ENCODE results near the gene B3GALT4. TPM values are rescaled to one million over a fixed set of nuclear protein-coding genes. Genes with fewer than 3 reads are reported as not detected.
A peak's percentile ranks its signal among the peaks of the same experiment; 100 is the strongest.

B3GALT4 gene, protein sequence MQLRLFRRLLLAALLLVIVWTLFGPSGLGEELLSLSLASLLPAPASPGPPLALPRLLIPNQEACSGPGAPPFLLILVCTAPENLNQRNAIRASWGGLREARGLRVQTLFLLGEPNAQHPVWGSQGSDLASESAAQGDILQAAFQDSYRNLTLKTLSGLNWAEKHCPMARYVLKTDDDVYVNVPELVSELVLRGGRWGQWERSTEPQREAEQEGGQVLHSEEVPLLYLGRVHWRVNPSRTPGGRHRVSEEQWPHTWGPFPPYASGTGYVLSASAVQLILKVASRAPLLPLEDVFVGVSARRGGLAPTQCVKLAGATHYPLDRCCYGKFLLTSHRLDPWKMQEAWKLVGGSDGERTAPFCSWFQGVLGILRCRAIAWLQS
- total RNA-seq (2014; rRNA removed; shearing (Covaris generic)) = 0.16 TPM in 1 of 2 replicates, not detected in the other

DNA sequence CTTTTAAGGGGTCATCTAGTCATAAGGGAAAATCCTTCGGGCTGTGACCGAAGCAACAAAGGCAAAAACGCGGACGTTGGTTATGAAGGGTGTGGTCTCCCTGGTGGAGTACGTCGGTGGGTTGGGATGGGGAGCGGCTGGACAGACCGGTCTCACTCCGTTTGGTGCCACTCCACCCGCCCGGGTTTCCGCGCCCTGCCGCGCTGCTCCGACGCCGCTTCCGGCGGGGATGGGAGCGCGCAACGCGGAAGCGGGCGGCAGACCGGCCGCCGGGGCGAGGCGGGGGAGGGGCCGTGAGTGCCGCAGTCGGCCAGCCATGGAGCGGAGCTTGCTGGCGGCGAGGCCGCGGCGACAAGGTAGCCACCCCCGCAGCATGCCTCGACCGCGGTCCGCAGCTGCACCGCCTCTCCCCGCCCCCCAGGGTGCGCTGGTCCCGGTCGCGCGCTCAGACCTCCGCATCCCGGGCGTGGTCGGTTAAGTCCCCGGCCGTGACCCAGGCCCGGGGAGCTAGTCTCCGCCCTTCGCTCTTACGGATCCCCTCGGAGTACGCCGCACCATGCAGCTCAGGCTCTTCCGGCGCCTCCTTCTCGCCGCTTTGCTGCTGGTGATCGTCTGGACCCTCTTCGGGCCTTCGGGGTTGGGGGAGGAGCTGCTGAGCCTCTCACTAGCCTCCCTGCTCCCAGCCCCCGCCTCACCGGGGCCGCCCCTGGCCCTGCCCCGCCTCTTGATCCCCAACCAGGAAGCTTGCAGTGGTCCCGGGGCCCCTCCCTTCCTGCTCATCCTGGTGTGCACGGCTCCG is at the start of gene B3GALT4:
B3GALT4 (plus strand) TSS at position 260 of the 799 bp plus-strand sequence; CDS start at position 557, 297 bp downstream.
- Histone ChIP-seq H3K36me3 (peaks cover 99% of the 10 kb centered on the region), H3K9me3 (replicated peaks) (no peaks in the 10 kb centered on the region), H3K27ac (no peak within 1 kb of the TSS), H3K27me3 (replicated peaks) (no peaks in the 10 kb centered on the region), H3K4me3 (no peak within 1 kb of the TSS), H3K4me1 (replicated peaks) (peaks cover 20% of the 10 kb centered on the region)
- DNase-seq (ENCODE audit: low read depth in 1 of 2, low spot score in 2 of 2) = no peak

DNA sequence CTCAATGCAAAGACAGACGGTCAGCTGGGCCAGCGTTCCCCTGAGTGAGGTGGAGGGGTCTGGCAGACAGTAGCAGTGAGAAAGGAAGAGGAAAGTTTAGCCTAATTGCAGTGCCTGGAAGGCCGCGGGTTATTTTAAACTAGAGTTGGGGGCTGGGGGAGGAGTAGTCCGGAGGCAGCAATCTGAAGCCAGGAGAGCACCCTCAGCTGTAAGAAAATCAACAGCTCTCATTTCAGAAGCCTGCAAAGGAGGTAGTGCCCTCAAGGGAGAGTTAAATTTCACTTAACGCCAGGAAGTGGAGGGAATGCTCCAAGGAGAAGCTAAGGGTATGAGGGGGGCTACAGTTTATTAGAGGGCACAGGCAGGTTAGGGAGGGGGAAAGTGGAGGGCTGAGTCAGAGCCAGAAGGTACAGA is 41.7 kb upstream of the B3GALT4 start:
- H3K4me1 ChIP-seq (replicated peaks) = no peaks in the 10 kb centered on the region

DNA sequence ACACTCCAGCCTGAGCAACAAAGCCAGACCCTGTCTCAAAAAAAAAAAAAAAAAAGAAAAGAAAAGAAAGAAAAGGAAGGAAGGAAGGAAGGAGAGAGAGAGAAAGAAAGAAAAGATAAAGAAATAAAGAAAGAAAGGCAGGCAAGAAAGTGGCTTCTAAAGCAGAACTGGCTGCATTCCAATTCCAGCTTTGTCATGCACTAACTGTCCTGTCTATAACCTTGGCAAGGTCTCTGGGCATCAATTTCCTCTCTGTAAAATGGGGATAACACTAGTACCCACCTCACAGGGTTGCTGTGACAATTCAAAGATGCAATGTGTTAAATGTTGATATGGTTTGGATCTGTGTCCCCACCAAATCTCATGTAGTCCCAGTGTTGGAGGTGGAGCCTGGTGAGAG is 40.6 kb upstream of the B3GALT4 start:
- Histone ChIP-seq H3K27me3 (replicated peaks) (peaks cover 24% of the 10 kb centered on the region), H3K4me1 (replicated peaks) (no peaks in the 10 kb centered on the region), H3K4me3 (no peak overlapping the region)

More for the DNA sequence above, 41.7 kb upstream of the B3GALT4 start:
- H3K4me3 ChIP-seq = no peak overlapping the region
- no peak for DNase-seq (ENCODE audit: low read depth in 1 of 2, low spot score in 2 of 2)
- H3K9me3 ChIP-seq (replicated peaks) = no peaks in the 10 kb centered on the region
- no peak overlapping the region for H3K27ac ChIP-seq
- H3K36me3 ChIP-seq = no peaks in the 10 kb centered on the region
- H3K27me3 ChIP-seq (replicated peaks) = peaks cover 32% of the 10 kb centered on the region

DNA sequence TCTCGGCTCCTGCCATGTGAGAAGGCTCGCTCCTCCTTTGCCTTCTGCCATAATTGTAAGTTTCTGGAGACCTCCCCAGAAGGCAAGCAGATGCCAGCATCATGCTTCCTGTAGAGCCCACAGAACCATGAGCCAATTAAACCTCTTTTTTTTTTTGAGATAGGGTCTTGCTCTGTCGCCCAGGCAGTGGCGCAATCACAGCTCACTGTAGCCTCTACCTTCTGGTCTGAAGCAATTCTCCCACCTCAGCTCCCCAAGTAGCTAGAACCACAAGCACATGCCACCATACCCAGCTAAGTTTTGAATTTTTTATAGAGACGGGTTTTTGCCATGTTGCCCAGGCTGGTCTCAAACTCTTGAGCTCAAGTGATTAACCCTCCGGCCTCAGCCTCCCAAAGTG is 40.1 kb upstream of the B3GALT4 start:
- H3K4me3 ChIP-seq = no peak overlapping the region
- H3K9me3 ChIP-seq (replicated peaks) = no peaks in the 10 kb centered on the region
- no peak for DNase-seq (ENCODE audit: low read depth in 1 of 2, low spot score in 2 of 2)
- no peaks in the 10 kb centered on the region for H3K36me3 ChIP-seq
- H3K27ac ChIP-seq = no peak overlapping the region
- H3K4me1 ChIP-seq (replicated peaks) = no peaks in the 10 kb centered on the region
- peaks cover 22% of the 10 kb centered on the region for H3K27me3 ChIP-seq (replicated peaks)

More for the DNA sequence above, 40.6 kb upstream of the B3GALT4 start:
- no peaks in the 10 kb centered on the region for H3K9me3 ChIP-seq (replicated peaks)
- H3K36me3 ChIP-seq = no peaks in the 10 kb centered on the region
- DNase-seq (ENCODE audit: low read depth in 1 of 2, low spot score in 2 of 2) = no peak
- H3K27ac ChIP-seq = no peak overlapping the region

DNA sequence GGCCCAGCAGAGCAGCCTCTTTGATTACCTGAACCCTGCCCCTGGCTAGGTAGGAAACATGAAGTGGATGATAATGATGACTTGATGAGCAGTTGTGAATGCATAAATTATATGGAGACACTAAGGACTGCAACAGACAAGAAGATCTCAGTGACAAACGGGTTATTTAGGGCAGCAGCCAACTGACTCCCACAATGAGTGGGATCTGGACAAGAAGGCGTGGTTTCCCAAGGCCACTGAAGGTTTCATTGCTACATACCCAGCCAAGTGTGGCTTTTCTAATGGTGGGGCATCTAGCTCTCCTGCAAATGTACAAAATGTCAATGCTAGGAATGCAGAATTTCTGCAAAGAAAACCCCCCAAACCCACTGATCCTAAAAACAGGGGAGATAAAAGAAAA is 39.2 kb upstream of the B3GALT4 start:
- Histone ChIP-seq H3K27ac (no peak overlapping the region), H3K27me3 (replicated peaks) (peaks cover 30% of the 10 kb centered on the region), H3K4me1 (replicated peaks) (no peaks in the 10 kb centered on the region), H3K36me3 (no peaks in the 10 kb centered on the region), H3K4me3 (no peak overlapping the region), H3K9me3 (replicated peaks) (no peaks in the 10 kb centered on the region)
- no peak for DNase-seq (ENCODE audit: low read depth in 1 of 2, low spot score in 2 of 2)

DNA sequence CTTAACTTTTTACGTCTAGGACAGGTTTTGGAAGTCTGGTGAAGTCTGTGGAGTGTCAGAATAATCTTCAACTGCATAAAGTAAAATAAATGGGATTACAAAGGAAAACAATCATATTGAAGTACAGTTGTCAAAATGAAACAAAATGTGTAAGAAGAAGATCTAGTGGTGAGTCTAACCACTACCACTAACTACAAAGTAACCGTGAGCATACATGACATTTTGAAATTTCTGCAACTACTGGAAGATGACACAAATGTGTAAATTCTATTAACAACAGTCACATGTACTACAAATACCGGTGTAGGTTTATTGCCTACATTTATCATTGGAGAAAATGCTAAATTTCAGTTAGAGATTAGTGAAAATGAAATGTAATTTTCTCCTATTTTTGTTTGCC is 35.0 kb upstream of the B3GALT4 start:
- no peak overlapping the region for H3K27ac ChIP-seq
- H3K9me3 ChIP-seq (replicated peaks) = no peaks in the 10 kb centered on the region
- no peaks in the 10 kb centered on the region for H3K36me3 ChIP-seq
- no peak overlapping the region for H3K4me3 ChIP-seq
- DNase-seq (ENCODE audit: low read depth in 1 of 2, low spot score in 2 of 2) = no peak
- no peaks in the 10 kb centered on the region for H3K4me1 ChIP-seq (replicated peaks)
- peaks cover 23% of the 10 kb centered on the region for H3K27me3 ChIP-seq (replicated peaks)

DNA sequence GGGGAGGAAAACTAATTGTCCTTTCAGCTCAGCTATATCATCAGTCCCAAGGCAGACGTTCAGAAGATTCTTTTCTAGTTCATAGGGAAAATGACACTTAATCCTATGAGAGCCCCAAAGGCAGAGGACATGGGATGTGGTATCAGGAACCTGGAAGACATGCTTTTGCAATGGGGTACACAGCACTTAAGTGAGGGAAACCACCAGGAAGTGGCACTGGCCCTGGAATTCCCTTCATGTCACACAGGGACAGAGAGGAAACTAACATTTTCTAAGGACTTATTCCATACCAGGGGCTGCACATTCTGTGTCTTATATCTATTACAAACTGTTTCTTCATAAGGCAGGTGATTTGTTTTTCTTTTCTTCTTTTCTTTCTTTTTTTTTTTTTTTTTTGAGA is 33.4 kb upstream of the B3GALT4 start:
- H3K4me1 ChIP-seq (replicated peaks) = peaks cover 7% of the 10 kb centered on the region
- H3K9me3 ChIP-seq (replicated peaks) = no peaks in the 10 kb centered on the region
- no peak overlapping the region for H3K4me3 ChIP-seq

DNA sequence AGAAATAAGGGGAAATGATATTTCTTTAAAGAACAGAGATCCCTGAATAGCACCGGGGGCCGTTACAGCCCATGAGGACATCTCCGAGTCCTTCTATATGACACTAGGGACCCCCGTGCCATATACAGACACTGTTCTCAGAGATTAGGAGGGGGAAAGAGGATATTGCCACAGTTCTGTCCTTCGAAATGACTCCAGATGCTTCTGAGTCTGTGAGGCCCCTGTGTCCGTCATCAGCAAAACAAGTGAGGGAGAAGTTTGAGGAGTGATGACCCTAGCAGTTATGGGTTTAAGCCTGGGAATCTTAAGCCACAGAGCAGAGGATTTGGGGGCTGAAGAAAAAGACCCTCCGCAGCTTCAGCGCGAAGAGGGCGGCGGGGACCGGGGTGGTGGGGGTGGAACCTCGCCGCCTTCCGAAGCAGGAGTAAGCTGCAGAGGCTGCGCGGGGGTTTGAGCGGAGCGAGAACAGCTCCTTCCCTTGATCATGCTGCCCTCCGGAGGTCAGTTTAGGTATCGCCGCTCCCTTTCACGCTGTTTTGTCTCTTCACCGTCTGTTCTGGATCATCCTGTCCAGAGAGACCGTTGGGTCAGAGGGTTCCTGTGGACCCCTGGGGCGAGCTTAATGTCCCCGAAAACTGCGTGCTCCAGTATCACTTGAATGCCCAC is 28.8 kb upstream of the B3GALT4 start:
- Histone ChIP-seq H3K4me3 (peak overlapping the region; percentile 40), H3K36me3 (peaks cover 13% of the 10 kb centered on the region; the same call in 1 of the 2 replicates), H3K9me3 (replicated peaks) (no peaks in the 10 kb centered on the region), H3K27ac (peak overlapping the region; percentile 30), H3K27me3 (replicated peaks) (0 out of 2 replicates have a peak, but pooled peaks cover 2% of the 10 kb centered on the region), H3K4me1 (replicated peaks) (peaks cover 26% of the 10 kb centered on the region)
- DNase-seq (ENCODE audit: low read depth in 1 of 2, low spot score in 2 of 2) = peak; percentile 85 to 89

More for the DNA sequence above, 33.4 kb upstream of the B3GALT4 start:
- H3K36me3 ChIP-seq = no peaks in the 10 kb centered on the region
- peaks cover 23% of the 10 kb centered on the region for H3K27me3 ChIP-seq (replicated peaks)
- H3K27ac ChIP-seq = no peak overlapping the region
- no peak for DNase-seq (ENCODE audit: low read depth in 1 of 2, low spot score in 2 of 2)

DNA sequence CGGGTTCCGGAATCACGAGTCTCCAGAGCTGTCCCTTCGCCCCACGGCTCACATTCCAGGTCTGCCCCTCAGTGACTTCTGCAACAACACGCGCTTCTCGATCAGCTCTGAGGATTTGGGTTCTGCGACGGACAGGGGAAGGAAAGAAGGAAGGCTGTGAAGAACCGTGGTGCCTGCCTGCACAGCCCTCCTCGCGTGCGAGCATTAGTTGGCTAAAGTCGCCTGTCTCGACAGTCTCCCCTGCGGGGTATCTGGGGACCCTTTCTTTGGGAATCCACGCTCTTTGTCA is 28.3 kb upstream of the B3GALT4 start:
- Histone ChIP-seq H3K9me3 (replicated peaks) (no peaks in the 10 kb centered on the region), H3K4me1 (replicated peaks) (peaks cover 26% of the 10 kb centered on the region), H3K27ac (peak overlapping the region; percentile 30), H3K36me3 (peaks cover 13% of the 10 kb centered on the region; the same call in 1 of the 2 replicates), H3K4me3 (peak overlapping the region; percentile 40), H3K27me3 (replicated peaks) (no peaks in the 10 kb centered on the region)
- peak in 1 of 2 experiments; percentile 50 for DNase-seq (ENCODE audit: low read depth in 1 of 2, low spot score in 2 of 2)

DNA sequence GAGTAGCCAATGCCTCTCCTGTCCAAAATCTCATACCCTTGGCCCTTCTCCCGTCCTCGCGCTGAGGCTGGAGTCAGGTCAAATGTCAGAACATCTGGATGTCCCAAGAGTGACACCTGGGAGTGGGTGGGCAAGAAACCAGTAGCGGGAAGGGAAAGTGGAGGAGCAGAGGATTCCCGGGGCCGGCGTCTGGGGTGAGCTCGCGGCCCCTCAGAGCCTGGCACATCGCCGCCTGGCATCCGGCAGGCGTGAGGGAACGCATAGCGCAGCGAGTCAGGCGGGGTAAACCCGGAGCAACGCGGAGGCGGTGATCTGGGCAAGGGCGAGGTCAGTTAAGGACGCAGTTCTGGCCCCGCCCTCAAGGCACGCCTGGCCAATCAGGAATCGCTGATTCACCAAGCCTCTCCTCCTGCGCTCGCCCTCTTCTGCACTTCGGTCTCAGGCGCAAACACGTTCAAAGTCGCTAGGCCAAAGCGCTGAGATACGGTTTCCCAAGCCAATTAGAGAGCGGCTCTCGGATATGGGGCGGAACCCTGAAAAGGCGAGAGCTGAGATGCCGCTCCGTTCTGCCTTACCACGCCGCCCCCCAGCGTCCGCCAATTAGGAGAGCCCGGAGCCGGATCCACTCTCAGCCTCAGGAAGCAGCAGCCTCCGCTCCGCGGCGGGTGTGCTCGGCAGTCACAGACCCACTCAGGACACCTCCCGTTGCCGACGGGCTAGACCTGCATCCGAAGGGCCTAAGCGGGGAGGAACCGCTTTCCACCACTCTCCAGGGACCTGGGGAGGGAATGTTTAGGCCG is 27.8 kb upstream of the B3GALT4 start:
- Histone ChIP-seq H3K4me3 (peak overlapping the region; percentile 40), H3K4me1 (replicated peaks) (peaks cover 26% of the 10 kb centered on the region), H3K36me3 (peaks cover 13% of the 10 kb centered on the region; the same call in 1 of the 2 replicates), H3K27me3 (replicated peaks) (no peaks in the 10 kb centered on the region), H3K27ac (peak overlapping the region; percentile 50), H3K9me3 (replicated peaks) (no peaks in the 10 kb centered on the region)
- DNase-seq (ENCODE audit: low read depth in 1 of 2, low spot score in 2 of 2) = peak; percentile 98

DNA sequence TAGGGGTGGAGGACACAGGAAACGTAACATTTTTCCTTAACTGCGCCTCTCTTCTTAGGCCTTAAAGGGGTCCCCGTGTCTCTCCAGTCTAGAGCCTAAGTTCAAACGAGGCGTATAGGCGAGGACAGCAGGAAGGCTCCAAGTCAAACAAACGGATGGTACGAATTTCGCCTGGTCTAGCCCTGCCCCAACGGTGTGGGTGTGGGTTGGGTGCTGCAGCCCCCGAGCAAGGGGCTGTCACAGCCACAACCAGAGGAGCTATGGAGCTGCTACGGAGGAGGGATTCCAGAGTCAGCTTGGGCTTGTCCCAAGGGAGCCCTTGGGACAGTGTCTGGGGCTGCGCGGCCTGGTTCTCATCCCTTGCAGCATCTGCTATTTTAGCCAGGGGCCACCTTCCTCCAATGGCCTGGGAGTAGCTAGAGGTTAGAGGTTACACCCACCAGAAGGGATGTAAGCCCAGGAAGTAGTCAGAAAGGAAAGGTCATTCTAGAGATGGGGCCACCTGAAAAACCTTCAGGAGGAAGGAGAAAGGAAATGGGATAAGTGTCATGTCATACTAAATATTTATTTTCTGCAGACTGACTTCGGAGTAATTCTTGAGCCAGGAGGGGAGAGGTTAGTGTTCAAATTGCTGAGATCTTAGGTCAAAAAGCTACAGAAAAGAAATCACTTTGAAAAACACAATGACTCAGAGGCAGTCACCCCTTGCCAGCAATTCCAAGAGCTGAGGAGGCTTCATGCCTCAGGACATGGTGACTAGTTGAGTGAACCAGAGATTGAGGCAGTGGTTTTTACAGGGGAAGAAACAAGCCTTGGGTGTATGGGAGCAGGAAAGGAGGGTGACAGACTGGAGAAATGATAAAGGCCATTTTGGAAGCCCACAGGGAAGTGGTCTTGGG is 26.9 kb upstream of the B3GALT4 start:
- H3K27ac ChIP-seq = peak overlapping the region; percentile 50
- peaks cover 13% of the 10 kb centered on the region; the same call in 1 of the 2 replicates for H3K36me3 ChIP-seq
- H3K4me3 ChIP-seq = peak overlapping the region; percentile 40
- DNase-seq (ENCODE audit: low read depth in 1 of 2, low spot score in 2 of 2) = peak; percentile 52 to 55
- no peaks in the 10 kb centered on the region for H3K9me3 ChIP-seq (replicated peaks)
- no peaks in the 10 kb centered on the region for H3K27me3 ChIP-seq (replicated peaks)
- peaks cover 26% of the 10 kb centered on the region for H3K4me1 ChIP-seq (replicated peaks)

DNA sequence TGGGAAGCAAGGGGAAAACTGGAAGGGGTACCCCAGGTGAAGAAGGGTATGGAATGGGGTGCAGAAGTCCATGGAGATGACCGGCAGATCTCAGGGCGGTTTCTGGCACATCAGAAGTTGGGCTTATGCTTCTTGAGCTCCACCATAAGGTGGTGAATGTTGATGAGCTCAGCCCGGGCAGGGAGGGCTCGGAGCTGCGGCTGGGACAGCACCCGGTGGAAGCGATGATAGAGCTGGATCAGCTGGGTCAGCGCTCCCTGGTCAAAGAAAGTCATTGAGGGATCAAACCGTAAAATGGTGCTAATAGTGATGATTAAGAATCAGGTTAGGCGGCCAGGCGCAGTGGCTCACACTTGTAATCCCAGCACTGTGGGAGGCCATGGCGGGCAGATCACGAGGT is 26.2 kb upstream of the B3GALT4 start:
- DNase-seq (ENCODE audit: low read depth in 1 of 2, low spot score in 2 of 2) = no peak
- Histone ChIP-seq H3K27ac (peak overlapping the region; percentile 17; the same call in 1 of the 2 replicates), H3K4me3 (no peak overlapping the region), H3K9me3 (replicated peaks) (no peaks in the 10 kb centered on the region), H3K4me1 (replicated peaks) (peaks cover 26% of the 10 kb centered on the region), H3K27me3 (replicated peaks) (no peaks in the 10 kb centered on the region), H3K36me3 (peaks cover 13% of the 10 kb centered on the region; the same call in 1 of the 2 replicates)

Measured in SJSA1 (cell line).